H54 (cell line): ENCODE measurements around the gene RHBDF1.

Source experiments
- DNase-seq: peaks from one replicate; pipeline ENCODE4 v3.0.0; 2011; ENCODE audit warnings: low spot score, mixed read lengths; ENCODE audit not compliant: insufficient read length
- FAIRE-seq: peaks from 3 replicates; lab custom pipeline; 2011; peaks lifted over from hg19 to GRCh38; lab: Jason Lieb, UNC
- POLR2A ChIP-seq: IDR thresholded peaks from 2 replicates; pipeline ENCODE4 v1.6.1; 2011; ENCODE audit warnings: low read depth, mild to moderate bottlenecking, low read length

Gene RHBDF1, protein sequence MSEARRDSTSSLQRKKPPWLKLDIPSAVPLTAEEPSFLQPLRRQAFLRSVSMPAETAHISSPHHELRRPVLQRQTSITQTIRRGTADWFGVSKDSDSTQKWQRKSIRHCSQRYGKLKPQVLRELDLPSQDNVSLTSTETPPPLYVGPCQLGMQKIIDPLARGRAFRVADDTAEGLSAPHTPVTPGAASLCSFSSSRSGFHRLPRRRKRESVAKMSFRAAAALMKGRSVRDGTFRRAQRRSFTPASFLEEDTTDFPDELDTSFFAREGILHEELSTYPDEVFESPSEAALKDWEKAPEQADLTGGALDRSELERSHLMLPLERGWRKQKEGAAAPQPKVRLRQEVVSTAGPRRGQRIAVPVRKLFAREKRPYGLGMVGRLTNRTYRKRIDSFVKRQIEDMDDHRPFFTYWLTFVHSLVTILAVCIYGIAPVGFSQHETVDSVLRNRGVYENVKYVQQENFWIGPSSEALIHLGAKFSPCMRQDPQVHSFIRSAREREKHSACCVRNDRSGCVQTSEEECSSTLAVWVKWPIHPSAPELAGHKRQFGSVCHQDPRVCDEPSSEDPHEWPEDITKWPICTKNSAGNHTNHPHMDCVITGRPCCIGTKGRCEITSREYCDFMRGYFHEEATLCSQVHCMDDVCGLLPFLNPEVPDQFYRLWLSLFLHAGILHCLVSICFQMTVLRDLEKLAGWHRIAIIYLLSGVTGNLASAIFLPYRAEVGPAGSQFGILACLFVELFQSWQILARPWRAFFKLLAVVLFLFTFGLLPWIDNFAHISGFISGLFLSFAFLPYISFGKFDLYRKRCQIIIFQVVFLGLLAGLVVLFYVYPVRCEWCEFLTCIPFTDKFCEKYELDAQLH

GRCh38 chr16:72561-73548 is at the start of gene RHBDF1:
Gene RHBDF1 (minus strand): TSS chr16:72631. CDS start chr16:65015, 7,616 bp downstream.
- peak; percentile 72 for DNase-seq
- FAIRE-seq: no peak
- TF ChIP-seq POLR2A: no peak

DNA sequence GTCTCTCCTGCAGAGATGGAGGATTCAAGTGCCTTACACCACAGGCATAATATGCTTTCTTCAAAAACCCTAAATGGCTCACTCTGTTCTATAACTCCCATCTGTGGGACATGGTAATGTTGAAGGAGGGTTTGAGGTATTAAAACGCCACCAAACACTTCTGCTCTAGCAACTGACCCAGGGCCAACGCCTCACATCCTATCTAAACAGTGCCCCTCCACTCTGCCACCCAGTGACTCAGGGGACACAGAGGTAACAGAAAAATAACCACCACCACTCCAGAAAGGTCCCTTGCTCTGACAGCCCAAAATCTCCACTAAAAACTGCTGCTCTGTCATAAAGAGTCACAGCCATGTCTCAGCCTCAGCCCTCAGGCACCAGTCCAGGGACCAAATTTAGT is 48.3 kb upstream of the RHBDF1 start:
- no peak for FAIRE-seq
- DNase-seq: no peak
- TF ChIP-seq POLR2A: no peak

DNA sequence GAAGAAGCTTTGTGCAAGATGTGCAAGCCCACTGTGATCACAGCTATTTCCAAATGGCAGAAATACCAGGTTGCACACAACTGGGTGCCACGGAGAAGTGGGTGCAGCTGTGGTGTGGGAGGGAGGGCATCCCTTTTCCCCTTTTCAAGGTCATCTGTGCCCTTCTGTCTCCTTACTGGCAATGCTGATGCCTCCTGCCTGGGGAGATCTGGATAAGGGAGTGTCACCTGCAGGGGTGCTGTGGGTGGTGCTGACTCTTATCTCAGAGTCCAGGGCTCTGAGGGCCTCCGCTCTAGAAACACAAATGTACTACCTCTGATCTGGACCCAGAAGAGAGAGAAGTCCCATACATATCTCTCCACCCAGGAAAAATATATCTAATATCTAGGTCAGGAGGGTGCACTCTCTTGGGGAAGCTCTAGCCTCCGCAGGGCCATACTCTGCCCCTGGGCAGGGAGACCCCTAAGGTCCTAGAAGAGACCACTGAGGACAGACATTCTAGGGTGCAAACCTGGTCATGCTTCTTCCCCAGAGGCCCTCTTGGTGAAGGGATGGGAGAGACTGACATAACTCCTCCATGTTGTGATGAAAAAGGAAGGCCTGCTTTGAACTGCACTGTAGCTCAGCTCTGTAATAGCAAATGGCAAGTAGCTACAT is 47.5 kb upstream of the RHBDF1 start:
- DNase-seq: no peak
- no peak for TF ChIP-seq POLR2A
- no peak for FAIRE-seq

DNA sequence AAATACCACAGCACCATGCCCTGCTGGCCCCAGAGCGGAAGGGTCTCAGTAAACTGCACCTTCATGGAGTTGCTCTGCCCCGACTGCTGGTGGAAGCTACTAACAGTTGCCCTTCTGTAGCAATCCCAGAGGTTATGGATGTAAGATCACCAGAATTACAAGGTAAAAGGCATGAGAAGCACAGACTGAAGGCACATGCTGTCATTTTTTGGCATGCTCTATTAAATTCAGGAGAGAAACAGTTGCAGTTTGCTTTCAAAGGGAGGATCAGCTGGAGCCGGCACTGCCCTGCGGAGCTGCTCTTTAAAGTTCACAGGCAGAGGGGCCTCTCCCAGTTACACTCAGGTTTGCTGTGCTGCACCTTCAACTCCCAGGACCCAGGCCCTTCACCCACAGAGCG is 46.9 kb upstream of the RHBDF1 start:
- FAIRE-seq (no peak), DNase-seq (no peak)
- no peak for TF ChIP-seq POLR2A

GRCh38 chr16:118857-119256 is 46.4 kb upstream of the RHBDF1 start:
- FAIRE-seq: no peak
- no peak for DNase-seq
- TF ChIP-seq POLR2A: no peak

- DNase-seq: peak; percentile 52
- FAIRE-seq: no peak
- TF ChIP-seq POLR2A: no peak
Measured at GRCh38 chr16:117379-118365, 45.2 kb upstream of the RHBDF1 start.

DNA sequence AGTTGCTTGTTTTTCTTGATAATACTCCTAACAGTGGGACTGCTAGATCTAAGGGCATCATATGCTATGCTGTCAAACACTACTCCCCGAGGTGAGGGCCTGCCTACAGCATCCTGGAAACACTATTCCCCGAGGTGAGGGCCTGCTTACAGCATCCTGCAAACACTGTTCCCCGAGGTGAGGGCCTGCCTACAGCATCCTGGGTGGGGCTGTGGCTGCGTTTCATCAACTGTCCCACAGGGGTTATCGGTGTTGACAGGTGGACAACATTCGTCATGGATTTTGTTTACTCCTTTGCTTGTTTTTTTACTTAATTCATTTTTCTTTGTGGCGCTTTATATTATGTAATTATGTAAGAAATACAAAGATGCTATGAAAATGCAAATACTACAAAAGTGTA is 43.6 kb upstream of the RHBDF1 start:
- FAIRE-seq: no peak
- no peak for TF ChIP-seq POLR2A

DNA sequence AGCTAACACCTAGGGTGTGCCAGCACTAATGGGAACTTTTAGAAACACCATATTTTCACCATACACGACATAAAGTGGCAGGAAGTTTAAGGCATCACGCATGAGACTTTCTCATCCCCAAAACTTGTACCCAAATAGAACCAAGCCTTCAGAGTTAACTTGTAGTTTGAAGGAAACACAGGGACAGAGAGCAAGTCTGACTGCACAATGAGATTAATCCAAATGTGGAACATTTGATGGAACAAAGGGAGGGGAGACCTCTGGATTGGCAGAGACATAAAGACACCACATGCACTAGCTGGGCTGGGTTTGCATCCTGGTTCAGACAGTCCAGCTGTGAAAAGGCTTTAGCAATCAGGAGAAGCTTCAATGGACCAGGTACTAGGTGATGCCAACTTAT is 41.9 kb upstream of the RHBDF1 start:
- FAIRE-seq (no peak), DNase-seq (no peak)
- no peak for TF ChIP-seq POLR2A

More for the DNA sequence above, 43.6 kb upstream of the RHBDF1 start:
- no peak for DNase-seq

- TF ChIP-seq POLR2A: no peak
- no peak for DNase-seq
- no peak for FAIRE-seq
Measured at GRCh38 chr16:112153-112840, 39.9 kb upstream of the RHBDF1 start.

DNA sequence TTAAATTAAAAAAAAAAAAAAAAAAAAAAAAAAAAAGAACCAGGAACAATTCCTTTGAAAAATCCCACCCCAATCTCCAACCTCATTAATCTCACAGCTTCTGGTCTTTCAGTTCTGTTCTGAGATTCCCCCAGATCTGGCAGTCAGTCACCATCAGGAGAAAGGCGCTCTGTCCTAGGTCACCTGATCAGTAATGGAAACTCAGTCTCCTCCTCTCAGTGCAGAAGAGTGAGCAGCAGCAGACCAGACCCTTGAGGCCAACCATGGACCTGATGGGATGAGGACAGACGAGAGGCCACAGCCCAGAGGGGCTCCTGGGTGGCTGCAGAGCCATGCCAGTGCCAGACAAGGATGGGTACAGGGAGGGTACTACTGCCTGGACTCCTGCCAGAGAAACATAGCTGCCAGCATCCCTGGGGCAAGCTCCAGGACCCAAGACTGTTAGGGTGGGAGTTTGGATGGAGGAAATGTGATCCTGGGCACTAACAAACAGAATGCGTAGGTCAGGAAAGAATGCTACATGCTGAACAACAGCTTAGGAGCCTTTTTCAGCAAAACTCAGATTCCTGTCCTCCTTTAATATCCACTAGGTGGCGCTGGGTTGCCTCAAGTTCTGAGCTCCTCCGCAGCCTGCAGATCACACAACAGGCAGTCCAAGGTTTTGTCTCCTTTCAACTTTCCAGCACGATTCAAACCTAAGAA is 34.3 kb upstream of the RHBDF1 start:
- DNase-seq (peak; percentile 70), FAIRE-seq (peak; percentile 66)
- TF ChIP-seq POLR2A: no peak

- no peak for TF ChIP-seq POLR2A
- DNase-seq (no peak), FAIRE-seq (no peak)
Measured at GRCh38 chr16:105521-105920, 33.1 kb upstream of the RHBDF1 start.
